NB4 (cell line): ENCODE results near the gene METTL13.

Source experiments
- MYC ChIP-seq: IDR thresholded peaks from 2 replicates; pipeline ENCODE4 v1.6.1; 2011; ENCODE audit warnings: low read depth, low read length
- POLR2A ChIP-seq: IDR thresholded peaks from 2 replicates; pipeline ENCODE4 v1.6.1; 2011; ENCODE audit warnings: mild to moderate bottlenecking; ENCODE audit not compliant: insufficient read length; ENCODE audit errors: extremely low read depth
- TF ChIP-seq, protein P1 (sequence below): IDR thresholded peaks from one replicate; pipeline ENCODE4 v1.5.1; 2012; ENCODE audit warnings: low read depth, low read length
- TF ChIP-seq, protein P2 (sequence below): IDR thresholded peaks from 2 replicates; pipeline ENCODE4 v1.6.1; 2011; ENCODE audit warnings: low read depth, low read length

DNA sequence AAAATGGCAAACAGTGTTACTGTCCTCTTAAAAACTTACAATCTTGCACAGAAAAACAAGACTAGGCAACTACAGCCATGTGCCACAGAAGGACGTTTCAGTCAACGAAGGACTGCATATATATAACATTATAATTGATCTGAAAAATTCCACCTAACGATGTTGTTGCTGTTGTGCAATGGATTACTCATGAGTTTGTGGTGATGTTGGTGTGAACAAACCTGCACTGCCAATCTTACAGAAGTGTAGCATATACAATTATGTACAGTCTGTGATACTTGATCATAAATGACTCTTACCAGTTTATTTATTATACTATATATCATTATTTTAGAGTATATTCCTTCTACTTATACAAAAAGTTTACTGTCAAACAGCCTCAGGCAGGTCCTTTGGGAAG, 32.8 kb upstream of the METTL13 start:
- TF ChIP-seq POLR2A: no peak
- TF ChIP-seq, protein P1, sequence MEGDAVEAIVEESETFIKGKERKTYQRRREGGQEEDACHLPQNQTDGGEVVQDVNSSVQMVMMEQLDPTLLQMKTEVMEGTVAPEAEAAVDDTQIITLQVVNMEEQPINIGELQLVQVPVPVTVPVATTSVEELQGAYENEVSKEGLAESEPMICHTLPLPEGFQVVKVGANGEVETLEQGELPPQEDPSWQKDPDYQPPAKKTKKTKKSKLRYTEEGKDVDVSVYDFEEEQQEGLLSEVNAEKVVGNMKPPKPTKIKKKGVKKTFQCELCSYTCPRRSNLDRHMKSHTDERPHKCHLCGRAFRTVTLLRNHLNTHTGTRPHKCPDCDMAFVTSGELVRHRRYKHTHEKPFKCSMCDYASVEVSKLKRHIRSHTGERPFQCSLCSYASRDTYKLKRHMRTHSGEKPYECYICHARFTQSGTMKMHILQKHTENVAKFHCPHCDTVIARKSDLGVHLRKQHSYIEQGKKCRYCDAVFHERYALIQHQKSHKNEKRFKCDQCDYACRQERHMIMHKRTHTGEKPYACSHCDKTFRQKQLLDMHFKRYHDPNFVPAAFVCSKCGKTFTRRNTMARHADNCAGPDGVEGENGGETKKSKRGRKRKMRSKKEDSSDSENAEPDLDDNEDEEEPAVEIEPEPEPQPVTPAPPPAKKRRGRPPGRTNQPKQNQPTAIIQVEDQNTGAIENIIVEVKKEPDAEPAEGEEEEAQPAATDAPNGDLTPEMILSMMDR: no peak
- TF ChIP-seq, protein P2, sequence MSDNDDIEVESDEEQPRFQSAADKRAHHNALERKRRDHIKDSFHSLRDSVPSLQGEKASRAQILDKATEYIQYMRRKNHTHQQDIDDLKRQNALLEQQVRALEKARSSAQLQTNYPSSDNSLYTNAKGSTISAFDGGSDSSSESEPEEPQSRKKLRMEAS: no peak
- TF ChIP-seq MYC: no peak
